T-helper 1 cell treated with Interleukin-12 subunit alpha and Interleukin-12 subunit beta and Interleukin-4 antibody, amounts not matched to agents 30 μg/mL and 1 μg/mL, for 36 hours (primary cell): ENCODE measurements around the gene FLRT2.

Experiments
- H3K27ac Mint-ChIP-seq: one replicate; pipeline ENCODE4 v1.8.0; 2021; ENCODE audit warnings: mild to moderate bottlenecking, mixed read lengths
- H3K27me3 Mint-ChIP-seq: one replicate; pipeline ENCODE4 v1.8.0; 2021; ENCODE audit warnings: low read depth, mixed read lengths
- H3K36me3 Mint-ChIP-seq: one replicate; pipeline ENCODE4 v1.8.0; 2021; ENCODE audit warnings: low read depth, mixed read lengths
- H3K4me1 Mint-ChIP-seq: one replicate; pipeline ENCODE4 v1.8.0; 2021; ENCODE audit warnings: low read depth, mixed read lengths
- H3K4me3 Mint-ChIP-seq: one replicate; pipeline ENCODE4 v1.8.0; 2021; ENCODE audit warnings: mild to moderate bottlenecking, moderate library complexity, mixed read lengths
- H3K9me3 Mint-ChIP-seq: one replicate; pipeline ENCODE4 v1.8.0; 2021; ENCODE audit warnings: mixed read lengths

Gene FLRT2

DNA sequence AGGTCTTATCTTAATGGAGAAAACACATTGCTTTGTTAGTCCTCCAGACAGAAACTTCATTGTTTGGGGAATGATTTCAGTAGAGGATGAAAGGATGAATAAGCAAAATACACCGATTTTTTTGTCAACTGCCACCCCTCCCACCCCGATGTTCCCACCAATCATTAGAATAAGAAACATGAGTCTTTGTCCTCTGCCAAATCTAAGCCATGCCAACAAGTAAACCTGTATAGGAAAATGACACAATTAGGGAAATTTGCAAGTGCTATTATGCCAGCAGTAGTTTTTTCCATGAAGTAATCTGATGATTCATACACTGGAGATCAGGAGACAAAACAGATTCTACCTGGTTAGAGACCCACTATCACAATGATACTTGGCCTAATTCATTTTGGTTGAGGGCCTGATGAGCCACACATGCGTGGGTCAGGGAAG is 35.9 kb downstream of the FLRT2 start:
- Mint-ChIP-seq H3K9me3 (no peaks in the 10 kb centered on the region), H3K36me3 (no peaks in the 10 kb centered on the region), H3K4me1 (no peaks in the 10 kb centered on the region), H3K27ac (no peak overlapping the region), H3K4me3 (no peak overlapping the region), H3K27me3 (no peaks in the 10 kb centered on the region)

DNA sequence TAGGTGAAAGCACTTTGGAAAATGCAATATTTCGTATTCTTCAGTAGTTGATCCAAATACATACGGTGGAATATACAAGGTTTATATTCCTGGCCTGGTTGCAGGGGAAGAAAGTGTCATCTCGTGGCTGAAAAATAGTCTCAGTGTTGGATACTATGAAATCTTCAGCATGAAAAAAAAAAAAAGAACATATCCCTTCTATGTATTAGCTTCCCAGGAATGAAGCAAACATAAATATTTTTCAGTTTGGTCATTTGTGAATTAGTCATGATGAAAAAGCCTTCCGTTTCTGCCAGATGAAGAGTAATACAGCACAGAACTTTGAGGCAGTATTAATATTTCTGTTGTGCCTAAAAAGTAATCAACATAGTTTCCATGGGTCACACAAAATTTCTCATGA is 36.7 kb downstream of the FLRT2 start:
- no peaks in the 10 kb centered on the region for H3K27me3 Mint-ChIP-seq
- H3K36me3 Mint-ChIP-seq = no peaks in the 10 kb centered on the region
- H3K4me3 Mint-ChIP-seq = no peak overlapping the region
- H3K4me1 Mint-ChIP-seq = no peaks in the 10 kb centered on the region
- H3K27ac Mint-ChIP-seq = no peak overlapping the region
- H3K9me3 Mint-ChIP-seq = no peaks in the 10 kb centered on the region

DNA sequence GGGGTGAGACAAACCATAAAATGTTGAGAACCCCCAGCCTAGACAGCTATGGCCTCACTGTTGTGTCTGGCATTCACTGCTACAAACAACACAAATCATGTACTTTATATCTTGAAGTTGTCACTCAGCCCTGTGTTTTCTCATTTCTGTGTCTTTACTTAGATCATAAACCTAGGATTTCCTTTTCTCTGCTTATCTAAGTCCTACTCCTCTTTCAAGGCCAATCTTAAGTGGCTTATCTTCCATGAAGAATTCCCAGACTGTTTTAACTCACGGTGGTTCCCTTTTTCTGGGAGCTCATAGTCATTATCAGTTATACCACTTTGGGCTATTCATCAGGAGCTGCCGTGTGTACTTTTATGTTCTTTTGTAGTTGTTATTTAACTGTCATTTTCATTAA is 42.1 kb downstream of the FLRT2 start:
- no peak overlapping the region for H3K4me3 Mint-ChIP-seq
- H3K9me3 Mint-ChIP-seq = no peaks in the 10 kb centered on the region
- no peaks in the 10 kb centered on the region for H3K36me3 Mint-ChIP-seq
- H3K4me1 Mint-ChIP-seq = no peaks in the 10 kb centered on the region
- H3K27ac Mint-ChIP-seq = no peak overlapping the region
- H3K27me3 Mint-ChIP-seq = no peaks in the 10 kb centered on the region

DNA sequence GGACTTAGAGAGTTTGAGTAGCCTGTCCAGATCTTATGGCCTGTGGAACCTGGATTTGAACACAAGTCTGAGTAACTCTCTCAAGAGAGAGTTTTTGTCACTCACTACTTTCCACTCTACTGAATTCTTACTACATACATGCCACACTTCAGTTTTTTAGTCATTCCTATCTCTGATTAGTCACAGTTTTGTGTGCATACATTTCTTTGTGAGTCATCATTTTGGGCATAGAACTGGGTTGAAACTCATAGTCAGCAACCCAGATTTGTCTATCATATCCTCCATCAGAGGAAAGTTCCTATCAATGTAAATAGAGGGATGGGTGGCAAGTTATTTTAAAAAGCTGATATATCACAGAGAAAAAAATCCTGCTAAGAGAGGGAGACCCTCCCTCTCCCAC is 42.9 kb downstream of the FLRT2 start:
- Mint-ChIP-seq H3K27me3 (no peaks in the 10 kb centered on the region), H3K4me3 (no peak overlapping the region), H3K4me1 (no peaks in the 10 kb centered on the region), H3K9me3 (no peaks in the 10 kb centered on the region), H3K36me3 (no peaks in the 10 kb centered on the region), H3K27ac (no peak overlapping the region)

DNA sequence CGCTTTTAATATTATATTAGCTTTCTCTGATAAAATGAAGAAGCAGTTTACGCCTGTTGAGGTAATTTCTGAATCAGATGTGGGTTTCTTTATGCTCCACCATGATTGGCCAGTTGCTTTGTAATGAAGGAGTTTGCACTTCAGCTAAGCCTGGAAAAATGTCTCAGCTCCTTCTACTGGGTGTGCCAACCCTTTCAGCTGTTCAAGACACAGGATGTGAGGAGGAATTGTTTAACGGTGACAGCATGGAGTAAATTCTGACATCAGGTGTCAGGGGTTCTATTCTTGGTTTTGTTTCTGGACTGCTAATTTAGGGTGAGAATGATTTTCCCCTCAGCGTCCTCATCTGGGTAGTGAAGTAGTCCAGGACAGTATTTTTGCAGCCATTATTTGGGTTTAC is 43.5 kb downstream of the FLRT2 start:
- no peaks in the 10 kb centered on the region for H3K36me3 Mint-ChIP-seq
- no peaks in the 10 kb centered on the region for H3K9me3 Mint-ChIP-seq
- no peak overlapping the region for H3K27ac Mint-ChIP-seq
- H3K4me1 Mint-ChIP-seq = no peaks in the 10 kb centered on the region
- H3K4me3 Mint-ChIP-seq = no peak overlapping the region
- no peaks in the 10 kb centered on the region for H3K27me3 Mint-ChIP-seq

DNA sequence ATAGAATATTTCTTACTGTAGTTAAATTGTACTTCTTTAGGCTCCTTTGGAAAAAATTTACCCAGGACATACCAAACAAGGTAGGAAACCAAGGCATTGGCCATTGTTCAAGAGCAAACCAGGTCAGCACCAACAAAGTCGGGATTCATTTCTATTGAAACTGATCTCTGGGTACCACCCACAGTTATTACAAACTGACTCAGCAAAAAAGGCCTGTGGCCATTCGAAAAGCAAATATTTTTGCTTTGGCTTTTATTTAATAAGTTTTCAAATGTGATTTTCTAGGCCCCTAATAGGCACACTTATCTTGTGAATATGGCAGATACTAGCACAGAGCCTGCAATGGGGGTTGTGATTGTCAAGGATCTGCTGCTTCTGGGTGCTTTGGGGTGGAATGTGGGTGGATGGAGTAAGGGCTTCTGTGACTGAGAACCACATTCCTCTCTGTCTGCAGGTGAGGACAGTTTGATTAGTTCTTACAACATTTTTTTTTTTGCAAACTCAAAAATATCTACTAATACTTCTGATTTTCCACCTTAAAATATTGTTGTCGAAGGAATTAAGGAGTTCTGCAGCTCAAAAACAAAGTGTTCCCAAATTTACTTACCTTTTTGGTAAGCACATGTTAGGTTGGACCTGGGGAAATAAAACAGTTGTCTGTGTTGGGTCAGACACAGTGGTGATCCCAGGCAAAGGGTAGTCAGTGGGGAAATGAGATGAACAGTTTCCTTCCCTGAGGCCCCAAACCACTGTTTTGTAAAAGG is 45.1 kb downstream of the FLRT2 start:
- Mint-ChIP-seq H3K4me1 (no peaks in the 10 kb centered on the region), H3K36me3 (no peaks in the 10 kb centered on the region), H3K27me3 (no peaks in the 10 kb centered on the region), H3K27ac (no peak overlapping the region), H3K4me3 (no peak overlapping the region), H3K9me3 (no peaks in the 10 kb centered on the region)

DNA sequence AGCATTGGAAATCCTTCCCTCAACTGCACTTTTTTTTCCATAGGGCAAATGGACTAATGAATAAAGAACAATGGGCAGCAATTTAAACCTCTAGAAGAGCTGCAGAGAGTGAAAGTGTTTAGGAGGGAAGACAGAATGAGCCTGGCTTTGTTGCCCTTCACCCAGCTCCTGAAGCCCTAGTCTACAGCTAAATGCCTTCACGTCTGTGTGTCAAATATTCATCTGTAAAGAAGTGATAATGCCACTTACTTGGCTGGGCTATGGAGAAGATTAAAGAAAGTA is 45.6 kb downstream of the FLRT2 start:
- no peak overlapping the region for H3K4me3 Mint-ChIP-seq
- no peaks in the 10 kb centered on the region for H3K27me3 Mint-ChIP-seq
- no peaks in the 10 kb centered on the region for H3K9me3 Mint-ChIP-seq
- H3K4me1 Mint-ChIP-seq = no peaks in the 10 kb centered on the region
- H3K27ac Mint-ChIP-seq = no peak overlapping the region
- no peaks in the 10 kb centered on the region for H3K36me3 Mint-ChIP-seq

DNA sequence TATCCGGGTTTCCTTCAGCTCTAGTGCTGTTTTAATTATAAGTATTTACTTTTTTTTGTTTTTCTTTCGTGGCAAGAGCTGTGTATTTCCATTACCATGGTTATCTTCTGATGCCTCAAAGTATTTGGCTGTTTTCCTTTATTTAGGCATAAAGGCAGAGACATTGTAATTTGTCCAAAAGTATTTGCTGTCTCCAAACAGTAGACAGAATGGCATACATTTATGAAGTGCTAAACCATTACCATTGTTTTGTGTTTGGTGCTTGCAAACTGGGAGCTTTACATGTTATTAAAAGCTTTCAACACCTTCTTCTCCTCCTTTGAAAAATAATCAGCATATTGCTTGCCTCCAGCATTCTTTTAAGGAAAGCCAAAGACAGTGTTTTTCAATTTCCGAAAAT is 46.3 kb downstream of the FLRT2 start:
- Mint-ChIP-seq H3K27ac (no peak overlapping the region), H3K4me1 (no peaks in the 10 kb centered on the region), H3K36me3 (no peaks in the 10 kb centered on the region), H3K9me3 (no peaks in the 10 kb centered on the region), H3K27me3 (no peaks in the 10 kb centered on the region), H3K4me3 (no peak overlapping the region)

DNA sequence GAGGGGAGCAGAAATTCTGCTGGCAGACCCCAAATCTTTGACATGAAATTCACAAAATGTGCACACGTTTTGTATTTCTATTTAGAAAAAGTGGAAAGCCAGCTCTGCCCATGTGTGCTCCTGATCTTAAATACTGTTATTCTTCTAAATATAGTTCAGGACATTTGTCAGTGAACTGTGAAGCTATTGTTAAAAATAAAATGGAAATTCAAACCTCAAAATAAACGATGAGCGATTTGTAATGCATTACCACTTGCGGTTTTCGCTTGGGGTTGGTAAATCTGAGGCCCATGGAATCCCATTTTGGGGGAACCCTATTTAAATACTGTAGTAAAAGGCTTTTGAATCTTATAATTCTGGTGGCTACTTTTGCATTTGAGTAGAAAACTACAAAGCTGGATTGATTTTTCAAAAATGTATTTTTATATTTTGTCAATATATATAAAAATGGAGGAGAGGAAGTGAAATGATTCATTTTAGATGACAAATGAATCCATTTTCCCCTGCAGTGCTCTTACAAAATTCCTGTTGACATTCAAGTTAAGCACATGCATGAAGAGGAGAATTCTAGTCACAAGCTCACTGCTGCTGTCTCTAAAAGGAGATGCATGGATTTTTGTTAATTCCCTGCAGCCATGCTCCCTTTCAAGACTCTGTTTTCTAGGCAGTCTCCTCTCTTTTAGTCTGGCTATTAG is 47.1 kb downstream of the FLRT2 start:
- Mint-ChIP-seq H3K27ac (no peak overlapping the region), H3K4me3 (no peak overlapping the region), H3K27me3 (no peaks in the 10 kb centered on the region), H3K36me3 (no peaks in the 10 kb centered on the region), H3K4me1 (no peaks in the 10 kb centered on the region), H3K9me3 (no peaks in the 10 kb centered on the region)

DNA sequence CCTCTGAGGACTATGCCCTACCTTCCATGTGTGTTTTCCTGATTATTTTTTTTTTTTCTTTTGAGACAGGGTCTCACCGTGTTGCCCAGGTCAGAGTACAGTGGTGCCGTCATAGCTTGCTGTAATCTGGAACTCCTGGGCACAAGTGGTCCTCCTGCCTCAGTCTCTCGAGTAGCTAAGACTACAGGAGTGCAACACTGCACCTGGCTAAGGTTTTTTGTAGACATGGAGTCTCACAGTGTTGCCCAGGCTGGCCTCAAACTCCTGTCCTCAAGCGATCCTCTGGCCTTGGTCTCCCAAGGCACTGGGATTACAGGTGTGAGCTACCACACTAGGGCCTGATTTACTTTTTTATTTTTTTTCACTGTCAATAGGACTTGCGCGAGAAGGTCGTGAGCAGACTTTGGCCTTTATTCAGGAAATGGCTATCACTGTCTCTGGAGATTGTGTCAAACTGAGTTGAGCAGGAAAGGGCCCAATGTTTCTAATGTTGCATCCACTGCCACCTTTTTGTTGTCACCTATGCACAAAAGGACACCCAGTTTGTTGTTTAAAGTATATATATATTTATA is 47.7 kb downstream of the FLRT2 start:
- Mint-ChIP-seq H3K4me1 (no peaks in the 10 kb centered on the region), H3K36me3 (no peaks in the 10 kb centered on the region), H3K27me3 (no peaks in the 10 kb centered on the region), H3K27ac (no peak overlapping the region), H3K9me3 (no peaks in the 10 kb centered on the region), H3K4me3 (no peak overlapping the region)

DNA sequence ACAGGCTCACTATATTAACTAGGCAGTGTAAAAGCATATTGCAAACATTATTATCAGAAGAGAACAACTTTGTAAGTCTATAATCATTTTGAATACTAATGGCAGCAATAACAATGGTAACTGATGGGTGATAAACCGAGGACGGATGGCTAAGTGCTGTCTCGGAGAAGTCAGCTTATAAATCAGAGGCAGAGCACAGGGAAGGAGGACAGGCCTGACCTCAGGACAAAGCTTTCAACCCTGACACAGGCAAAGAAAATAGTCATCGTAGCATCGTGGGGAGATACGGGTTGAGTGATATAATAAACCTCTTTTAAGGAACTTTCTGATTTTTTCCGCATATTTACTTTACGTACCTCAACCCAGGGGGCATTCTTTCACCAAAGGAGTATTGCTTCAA is 48.4 kb downstream of the FLRT2 start:
- no peaks in the 10 kb centered on the region for H3K27me3 Mint-ChIP-seq
- no peak overlapping the region for H3K27ac Mint-ChIP-seq
- no peaks in the 10 kb centered on the region for H3K9me3 Mint-ChIP-seq
- H3K4me1 Mint-ChIP-seq = no peaks in the 10 kb centered on the region
- H3K36me3 Mint-ChIP-seq = no peaks in the 10 kb centered on the region
- no peak overlapping the region for H3K4me3 Mint-ChIP-seq

DNA sequence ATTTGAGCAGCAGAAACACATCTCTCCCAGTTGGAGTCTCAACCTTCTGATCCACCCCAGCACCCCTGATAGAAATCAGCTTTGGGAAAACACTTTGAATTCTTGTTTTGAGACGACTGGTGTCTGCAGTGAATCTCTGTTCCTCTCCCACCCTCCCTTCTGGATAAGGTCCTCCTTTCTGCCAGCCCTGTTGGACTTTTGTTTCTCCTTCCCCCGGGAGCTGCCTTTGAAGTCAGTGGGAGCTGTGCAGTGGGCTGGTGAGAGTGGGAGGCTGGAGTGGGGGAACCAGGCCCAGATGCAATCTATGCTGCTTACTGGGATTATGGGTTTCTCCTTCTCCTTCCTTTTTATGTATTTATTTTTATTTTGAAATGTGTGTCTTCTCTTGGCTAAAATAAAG is 49.0 kb downstream of the FLRT2 start:
- Mint-ChIP-seq H3K4me3 (no peak overlapping the region), H3K9me3 (no peaks in the 10 kb centered on the region), H3K27me3 (no peaks in the 10 kb centered on the region), H3K4me1 (no peaks in the 10 kb centered on the region), H3K36me3 (no peaks in the 10 kb centered on the region), H3K27ac (no peak overlapping the region)

DNA sequence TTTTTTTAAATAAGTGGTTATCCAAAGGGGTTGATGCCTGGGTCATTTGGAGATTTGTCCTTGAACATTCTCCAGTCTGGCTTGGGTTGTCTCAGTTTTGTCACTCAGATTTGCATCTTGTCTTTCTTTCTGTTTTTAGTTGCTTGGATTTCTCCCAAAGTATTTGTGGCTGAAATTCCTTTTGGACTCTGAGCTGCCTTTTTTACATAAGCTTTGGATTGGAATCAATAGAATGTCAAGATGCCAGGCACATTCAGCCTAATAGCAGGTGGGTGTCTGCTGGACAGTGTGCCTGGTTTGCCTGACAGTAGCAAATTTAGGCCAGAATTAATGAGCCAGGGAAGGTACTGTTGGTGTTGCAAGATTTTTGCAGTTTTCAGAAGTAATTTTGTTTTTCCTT is 50.0 kb downstream of the FLRT2 start:
- Mint-ChIP-seq H3K27ac (no peak overlapping the region), H3K9me3 (no peaks in the 10 kb centered on the region), H3K4me3 (no peak overlapping the region), H3K4me1 (no peaks in the 10 kb centered on the region), H3K36me3 (no peaks in the 10 kb centered on the region), H3K27me3 (no peaks in the 10 kb centered on the region)

DNA sequence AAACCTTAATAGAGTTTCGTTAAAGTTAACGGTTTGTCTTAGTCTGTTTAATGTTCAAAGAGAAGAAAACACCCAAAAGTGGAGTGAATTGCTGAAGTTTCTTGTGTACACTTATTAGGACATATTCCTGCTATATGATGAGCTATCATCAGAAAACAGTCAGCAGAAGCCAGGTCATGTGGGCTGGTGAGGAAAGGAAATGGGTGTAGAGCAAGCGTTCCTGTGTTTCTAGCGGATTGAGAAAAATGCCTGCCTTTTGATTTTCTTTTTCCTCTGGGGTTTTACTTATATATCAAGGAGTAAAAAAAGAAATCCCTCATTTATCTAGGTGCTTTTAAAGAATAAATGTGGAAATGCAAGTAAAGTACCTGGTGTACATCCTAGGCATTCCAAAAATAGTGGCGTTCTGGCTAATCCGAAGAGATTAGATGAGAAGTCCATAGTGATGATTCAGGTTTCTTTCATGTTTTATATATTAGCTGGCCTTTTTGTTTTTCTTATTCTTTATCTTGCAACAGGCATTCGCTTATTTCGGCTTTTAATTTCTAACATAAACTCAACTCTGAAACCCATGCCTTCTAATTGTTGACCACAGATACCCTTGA is 50.7 kb downstream of the FLRT2 start:
- Mint-ChIP-seq H3K4me1 (no peaks in the 10 kb centered on the region), H3K27me3 (no peaks in the 10 kb centered on the region), H3K4me3 (no peak overlapping the region), H3K27ac (no peak overlapping the region), H3K36me3 (no peaks in the 10 kb centered on the region), H3K9me3 (no peaks in the 10 kb centered on the region)

DNA sequence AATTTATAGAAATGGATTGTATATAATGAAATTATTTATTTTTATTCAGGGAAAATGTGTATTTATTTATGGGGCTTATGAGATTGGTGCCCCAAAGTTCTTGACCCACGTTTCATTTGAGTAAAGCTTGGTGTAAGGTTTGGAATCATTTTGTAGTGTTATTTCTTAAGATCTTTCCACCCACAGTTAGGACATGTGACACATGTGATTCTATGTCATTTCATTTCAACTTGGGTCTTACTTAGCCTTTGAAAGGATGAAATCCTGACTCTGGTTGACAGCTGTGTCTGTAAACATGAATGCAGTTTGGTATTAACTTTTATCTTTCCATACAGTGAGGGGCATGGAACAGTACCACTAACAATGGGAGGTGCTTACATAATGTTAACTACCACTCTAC is 51.7 kb downstream of the FLRT2 start:
- Mint-ChIP-seq H3K4me1 (no peaks in the 10 kb centered on the region), H3K27ac (no peak overlapping the region), H3K9me3 (no peaks in the 10 kb centered on the region), H3K4me3 (no peak overlapping the region), H3K27me3 (no peaks in the 10 kb centered on the region), H3K36me3 (no peaks in the 10 kb centered on the region)
